GM19467 (cell line): ENCODE measurements around the gene HSF2BP.
"Not testable (repeated sequence)": the region's sequence is repeated elsewhere in the genome, so short reads cannot be mapped to it uniquely, and the experiment has no call there.

Experiments
- ATAC-seq: cut with Tn5 transposase; IDR thresholded peaks from one replicate; pipeline ENCODE4 v1.9.1; 2021; ENCODE audit warnings: mild to moderate bottlenecking, moderate library complexity; ENCODE audit not compliant: unreplicated experiment

Gene HSF2BP

GRCh38 chr21:43659136-43660000 is at the start of gene HSF2BP, which contains the start of gene RRP1B:
Gene HSF2BP, minus strand, starts transcription at chr21:43659488. Its CDS starts 1,392 bp downstream, at chr21:43658096.
Gene RRP1B, plus strand, starts transcription at chr21:43659560. Its CDS starts 105 bp downstream, at chr21:43659665.
- ATAC-seq, result peak; percentile 72

DNA sequence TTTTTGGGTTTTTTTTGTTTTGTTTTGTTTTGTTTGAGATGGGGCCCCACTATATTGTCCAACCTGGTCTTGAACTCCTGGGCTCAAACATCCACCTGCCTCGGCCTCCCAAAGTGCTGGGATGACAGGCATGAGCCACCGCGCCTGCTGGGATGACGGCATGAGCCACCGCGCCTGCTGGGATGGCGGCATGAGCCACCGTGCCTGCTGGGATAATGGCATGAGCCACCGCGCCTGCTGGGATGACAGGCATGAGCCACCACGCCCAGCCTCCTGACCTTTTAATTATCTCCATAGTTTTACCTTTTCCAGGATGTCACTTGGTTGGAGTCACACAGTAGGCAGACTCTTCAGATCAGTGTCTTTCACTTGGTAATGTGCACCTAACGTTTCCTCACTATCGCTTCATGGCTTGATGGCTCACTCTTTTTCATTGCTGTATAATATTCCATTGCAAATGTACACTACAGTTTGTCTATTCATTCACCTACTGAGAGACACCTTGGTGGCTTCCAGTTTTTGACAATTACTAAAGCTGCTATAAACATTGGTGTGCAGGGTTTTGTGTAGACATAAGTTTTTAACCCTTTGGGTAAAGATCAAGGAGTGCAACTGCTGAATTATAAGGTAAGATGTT is 49.6 kb upstream of the HSF2BP start:
- no peak for ATAC-seq

GRCh38 chr21:43707462-43707861 is 48.2 kb upstream of the HSF2BP start:
- no peak for ATAC-seq

DNA sequence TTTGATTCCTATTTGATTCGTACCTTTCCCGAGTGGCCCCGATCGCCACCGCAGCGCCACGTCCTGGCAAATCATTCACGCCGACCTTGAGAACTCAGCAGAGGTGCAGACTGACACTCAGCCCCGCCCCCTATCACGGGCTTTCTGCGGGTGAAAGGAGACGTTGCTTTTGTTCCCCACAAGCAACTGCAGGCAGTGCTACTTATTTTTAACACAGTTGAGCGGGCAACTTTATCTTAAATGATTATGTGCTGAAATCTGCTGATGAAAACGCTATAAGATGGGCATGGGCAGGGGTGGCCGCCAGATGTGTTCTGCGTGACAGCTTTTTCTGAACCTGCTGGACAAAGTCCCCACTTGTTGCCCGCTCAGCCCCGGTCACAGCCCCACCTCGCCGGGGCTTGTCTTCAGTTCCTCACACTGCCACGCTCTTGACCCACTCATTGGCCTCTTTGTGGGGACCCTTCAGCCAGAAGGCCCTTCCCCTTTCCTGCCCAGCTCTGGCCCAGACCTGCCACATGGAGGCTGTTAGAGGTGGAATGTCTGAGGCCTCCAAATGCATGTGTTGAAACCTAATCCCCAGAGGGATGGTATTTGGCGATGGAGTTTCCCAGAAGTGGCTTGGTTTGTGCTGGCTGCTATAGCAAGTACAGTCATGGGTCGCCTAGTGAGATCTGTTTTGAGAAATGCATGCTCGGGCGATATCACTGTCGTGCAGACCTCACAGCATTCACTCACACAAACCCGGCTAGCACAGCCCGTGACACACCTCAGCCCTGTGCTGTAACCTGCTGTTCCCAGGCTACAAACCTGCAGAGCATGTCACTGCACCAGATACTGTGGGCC is 44.0 kb upstream of the HSF2BP start:
- ATAC-seq, result no peak

- ATAC-seq, result no peak
Observed at GRCh38 chr21:43702785-43703034, 43.4 kb upstream of the HSF2BP start.

DNA sequence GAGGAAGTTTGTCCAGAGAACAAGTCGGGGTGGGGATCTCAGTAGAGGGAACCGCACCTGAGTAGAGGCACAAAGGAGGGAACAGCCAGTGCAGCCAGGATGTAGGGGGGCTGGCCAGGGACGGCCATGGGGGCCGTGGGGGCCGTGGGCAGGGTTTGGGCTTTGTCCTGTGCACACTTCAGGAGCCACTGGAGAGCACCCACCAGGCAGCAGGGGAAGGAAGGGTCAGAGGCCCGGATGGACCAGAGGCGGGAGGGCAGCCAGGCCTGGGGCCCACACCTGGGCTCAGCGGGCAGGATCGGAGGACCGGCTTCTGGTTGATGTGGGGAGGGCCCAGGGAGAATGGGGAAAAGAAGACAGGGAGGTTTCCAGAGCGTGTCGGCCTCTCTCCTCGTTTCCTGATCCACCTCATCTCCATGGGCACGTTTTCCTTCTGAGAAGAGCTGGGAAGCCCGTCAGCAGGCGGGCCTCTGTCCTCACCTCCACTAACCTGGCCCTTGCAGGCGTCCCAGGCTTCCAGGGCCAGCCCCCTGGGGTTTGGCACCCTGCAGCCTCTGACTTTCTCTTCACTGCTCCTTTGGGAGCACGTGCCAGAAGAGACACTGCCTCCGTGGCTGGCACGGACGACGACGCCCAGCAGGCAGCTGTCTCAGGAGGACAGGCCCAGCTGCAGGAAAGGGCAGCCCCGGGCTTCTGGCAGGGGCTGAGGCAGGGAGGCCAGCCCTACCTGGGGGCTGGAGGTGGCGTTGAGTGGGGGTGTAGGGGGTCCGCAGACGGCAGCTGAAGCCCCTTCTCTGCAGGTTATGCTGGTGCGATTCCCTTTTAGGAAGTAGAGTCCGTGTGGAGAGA is 42.9 kb upstream of the HSF2BP start:
- no peak for ATAC-seq

GRCh38 chr21:43699933-43700599 is 40.8 kb upstream of the HSF2BP start:
- ATAC-seq, result no peak

DNA sequence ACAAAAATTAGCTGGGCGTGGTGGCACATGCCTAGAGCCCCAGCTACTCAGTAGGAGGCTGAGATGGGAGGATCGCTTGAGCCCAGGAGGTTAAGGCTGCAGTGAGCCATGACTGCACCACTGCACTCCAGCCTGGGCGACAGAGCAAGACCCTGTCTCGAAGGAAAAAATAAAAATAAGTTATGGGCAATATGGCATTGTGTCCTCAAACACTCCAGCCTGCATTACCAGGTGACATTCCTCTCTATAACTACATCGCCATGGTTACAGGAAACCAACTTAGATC is 40.1 kb upstream of the HSF2BP start:
- ATAC-seq, result not testable (repeated sequence)

DNA sequence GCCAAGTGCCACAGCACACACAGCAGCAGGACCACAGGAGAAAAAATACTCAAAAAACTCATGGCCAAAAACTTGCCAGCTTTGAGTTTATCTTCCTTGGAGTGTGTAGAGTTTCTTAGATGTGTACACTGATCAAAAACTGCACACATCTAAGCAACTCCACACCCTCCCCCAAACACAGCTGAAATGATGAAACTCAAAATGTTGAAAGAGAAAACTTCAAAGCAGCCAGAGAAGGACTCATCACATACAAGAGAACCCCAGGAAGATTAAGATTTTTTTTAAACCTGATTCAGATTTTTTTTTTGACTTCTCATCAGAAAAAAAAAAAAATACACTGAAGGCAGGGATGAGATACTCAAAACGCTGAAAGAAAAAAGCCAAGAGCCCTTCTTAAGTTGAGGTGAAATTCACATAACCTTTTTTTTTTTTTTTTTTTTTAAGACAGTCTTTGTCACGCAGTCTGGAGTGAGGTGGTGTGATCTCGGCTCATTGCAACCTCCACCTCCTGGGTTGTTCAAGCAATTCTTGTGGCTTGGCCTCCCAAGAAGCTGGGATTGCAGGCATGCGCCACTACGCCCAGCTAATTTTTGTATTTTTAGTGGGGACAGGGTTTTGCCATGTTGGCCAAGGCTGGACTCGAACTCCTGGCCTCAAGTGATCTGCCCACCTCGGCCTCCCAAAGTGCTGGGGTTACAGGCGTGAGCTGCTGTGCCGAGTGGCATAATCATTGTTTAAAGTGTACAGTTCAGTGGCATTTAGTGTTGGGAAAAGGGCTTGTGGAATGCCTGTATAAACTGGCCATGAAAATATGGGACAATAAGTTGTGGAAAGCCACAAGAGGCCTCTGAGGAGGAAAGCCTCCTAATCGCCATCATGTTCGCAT is 38.7 kb upstream of the HSF2BP start:
- no peak for ATAC-seq

- ATAC-seq, result no peak
Observed at GRCh38 chr21:43696214-43696613, 36.9 kb upstream of the HSF2BP start.

DNA sequence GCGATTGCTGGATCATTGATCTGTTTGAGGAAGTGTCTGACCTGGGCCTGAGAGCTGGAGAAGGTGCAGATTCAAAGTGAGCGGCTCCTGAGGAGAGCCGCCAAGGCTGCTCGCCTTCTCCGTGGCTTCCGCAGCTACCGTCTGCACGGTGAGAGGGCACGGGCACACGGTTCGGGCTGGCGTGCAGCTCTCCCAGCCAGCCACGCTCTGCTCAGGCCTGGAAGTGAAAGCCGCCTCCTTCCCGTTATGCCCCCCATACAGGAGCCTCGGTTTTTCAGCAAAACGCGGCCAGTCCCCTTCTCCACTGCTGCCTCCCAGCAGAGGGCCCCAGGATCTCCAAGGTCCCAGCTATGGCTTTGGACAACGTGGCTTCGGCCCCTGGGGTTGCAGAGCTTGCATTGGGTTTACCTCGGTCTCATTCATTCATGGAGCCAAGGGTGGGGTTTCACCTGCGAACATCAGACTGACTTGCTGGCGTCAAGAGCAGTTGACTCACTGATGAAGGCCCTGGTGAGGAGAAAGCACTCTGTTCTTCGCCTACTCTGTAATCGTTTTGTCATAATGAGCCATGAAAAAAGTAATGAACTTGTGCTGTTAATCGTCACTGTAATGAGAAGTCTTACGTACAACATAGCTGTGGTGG is 35.3 kb upstream of the HSF2BP start:
- ATAC-seq, result no peak

GRCh38 chr21:43693981-43694380 is 34.7 kb upstream of the HSF2BP start:
- ATAC-seq, result no peak

DNA sequence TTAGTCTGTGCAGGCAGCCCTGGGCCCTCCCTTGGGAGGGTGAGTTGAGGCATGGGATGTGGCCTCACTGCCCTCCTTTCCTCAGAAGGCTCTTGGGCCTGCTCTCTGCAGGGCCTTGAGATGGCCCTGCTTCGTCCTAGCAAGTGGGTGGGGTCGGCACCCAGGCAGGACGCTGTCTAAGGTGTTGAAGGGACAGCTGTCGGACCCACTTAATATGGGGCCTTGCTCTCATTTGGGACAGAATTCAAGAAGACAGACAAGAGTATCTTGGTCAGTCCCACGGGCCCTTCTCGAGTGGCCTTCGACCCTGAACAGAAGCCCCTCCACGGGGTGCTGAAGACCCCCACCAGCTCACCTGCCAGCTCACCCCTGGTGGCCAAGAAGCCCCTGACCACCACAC is 33.7 kb upstream of the HSF2BP start:
- no peak for ATAC-seq

DNA sequence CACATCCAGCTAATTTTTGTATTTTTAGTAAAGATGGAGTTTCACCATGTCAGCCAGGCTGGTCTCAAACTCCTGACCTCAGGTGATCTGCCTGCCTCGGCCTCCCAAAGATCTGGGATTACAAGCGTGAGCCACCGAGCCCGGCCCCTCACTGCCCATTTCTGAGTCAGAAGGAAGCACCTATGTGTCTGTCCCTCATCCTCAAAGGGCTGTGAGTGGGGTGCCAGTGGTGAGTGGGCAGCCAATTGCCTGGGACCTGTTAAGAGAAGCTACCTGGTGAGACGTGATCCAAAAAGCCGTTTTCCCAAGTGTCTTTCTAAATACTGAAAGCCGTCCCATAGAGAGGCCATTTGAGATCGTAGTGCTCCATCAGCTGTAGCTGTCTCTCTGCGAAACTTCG is 32.5 kb upstream of the HSF2BP start:
- ATAC-seq, result no peak

GRCh38 chr21:43691086-43691795 is 32.0 kb upstream of the HSF2BP start:
- no peak for ATAC-seq

DNA sequence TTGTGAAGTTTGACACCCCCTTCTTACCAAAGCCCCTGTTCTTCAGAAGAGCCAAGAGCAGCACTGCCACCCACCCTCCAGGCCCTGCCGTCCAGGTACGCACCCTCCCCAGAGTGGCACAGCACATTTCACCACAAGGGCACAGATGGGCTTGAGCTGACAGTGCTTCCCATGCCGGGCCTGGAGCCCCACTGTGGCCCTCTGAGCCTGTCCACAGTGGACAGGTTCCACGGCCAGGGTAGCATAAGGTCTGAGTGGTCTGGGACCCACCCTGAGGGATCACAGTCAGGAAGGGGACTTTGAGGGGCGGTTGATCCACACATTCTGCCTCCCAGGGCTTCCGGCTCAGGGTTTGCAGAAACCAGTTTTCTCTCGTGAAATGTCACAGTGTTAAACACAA is 31.1 kb upstream of the HSF2BP start:
- ATAC-seq, result no peak

GRCh38 chr21:43689556-43690337 is 30.5 kb upstream of the HSF2BP start:
- no peak for ATAC-seq

DNA sequence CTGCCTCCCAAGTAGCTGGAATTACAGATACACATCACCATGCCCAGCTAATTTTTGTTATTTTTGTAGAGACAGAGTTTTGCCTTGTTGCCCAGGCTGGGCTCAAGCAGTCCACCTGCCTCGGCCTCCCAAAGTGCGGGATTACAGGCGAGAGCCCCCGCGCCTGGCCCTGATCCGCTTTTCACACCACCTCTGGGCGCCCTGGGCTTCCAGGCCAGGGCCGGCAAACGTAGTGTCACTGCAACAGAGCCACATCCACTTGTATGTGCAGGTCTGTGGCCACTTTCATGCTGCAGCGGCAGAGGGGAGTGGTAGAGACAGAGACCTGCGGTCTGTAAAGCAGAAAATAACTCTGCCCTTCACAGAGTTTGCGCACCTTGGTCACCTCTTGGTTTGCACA is 29.6 kb upstream of the HSF2BP start:
- ATAC-seq, result no peak
